ENCODE measurements around the gene DNAJC22.

DNAJC22 gene

DNA sequence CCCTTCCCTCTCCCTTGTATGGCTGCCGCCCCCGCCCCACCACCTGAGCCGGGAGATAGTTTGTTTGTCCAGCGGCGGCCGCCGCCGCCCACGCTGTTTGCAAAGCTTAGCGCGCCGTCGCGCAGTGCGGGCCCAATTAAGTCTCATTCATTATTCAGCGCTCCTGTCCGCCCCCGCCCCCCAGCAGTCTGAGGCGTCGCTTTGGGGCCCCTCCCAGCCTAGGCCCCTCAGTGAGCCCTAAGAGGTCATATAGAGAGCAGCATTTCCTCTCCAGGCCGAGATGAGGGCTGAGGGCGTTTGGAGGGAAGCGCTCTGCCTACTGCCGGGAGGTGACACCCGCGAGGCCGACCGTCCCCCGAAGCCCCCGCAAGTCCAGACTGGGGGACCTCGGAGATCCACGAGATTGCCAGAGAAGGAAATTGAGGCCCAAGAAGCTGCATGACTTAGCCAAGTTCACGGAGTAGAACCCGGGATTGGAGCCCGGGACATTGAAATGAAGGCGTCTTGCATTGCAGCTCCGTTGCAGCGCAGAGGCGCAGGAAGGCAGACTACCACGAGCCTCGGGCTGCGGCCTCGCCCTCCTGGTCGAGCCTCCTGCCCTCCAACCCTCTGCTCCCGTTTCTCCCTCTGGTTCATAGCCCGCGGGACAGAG is at the start of gene DNAJC22:
Gene DNAJC22 (plus strand): TSS at position 230 of the 652 bp plus-strand sequence. CDS start 1,985 bp downstream, outside the sequence.
- peak; percentile 64 for DNase-seq (ENCODE audit: extremely low read depth, insufficient read length)
- peaks cover 2% of the 10 kb centered on the region for H3K27me3 ChIP-seq (replicated peaks; ENCODE audit: control insufficient read depth, insufficient read depth, low read length)

DNA sequence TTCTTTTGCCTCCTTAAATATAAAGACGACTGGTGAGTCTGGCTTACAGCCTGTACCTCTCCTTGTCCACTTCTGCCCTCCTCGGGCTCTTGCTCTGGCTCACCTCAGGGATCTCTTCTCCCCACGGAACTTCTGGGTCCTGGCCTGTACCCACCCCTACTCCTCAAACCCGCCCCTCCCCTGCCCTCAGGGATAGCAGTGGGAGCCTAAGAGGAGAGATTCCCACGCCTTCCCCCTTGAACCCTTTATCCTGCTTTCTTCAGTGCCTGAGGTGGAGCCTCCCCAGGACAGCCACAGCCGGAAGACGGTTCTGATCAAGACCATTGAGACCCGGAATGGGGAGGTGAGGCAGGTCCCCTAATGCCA is 49.0 kb upstream of the DNAJC22 start:
- H3K27me3 ChIP-seq (replicated peaks; ENCODE audit: control insufficient read depth, insufficient read depth, low read length), result peaks cover 6% of the 10 kb centered on the region; the same call in 1 of the 2 replicates

More for the DNA sequence above, at the start of gene DNAJC22:
- Histone ChIP-seq H3K4me3 (replicated peaks; ENCODE audit: low read depth, low read length) (peak within 1 kb of the TSS; percentile 35), H3K36me3 (ENCODE audit: control insufficient read depth, insufficient read depth, low read length) (no peaks in the 10 kb centered on the region)
- TF ChIP-seq, protein P1, sequence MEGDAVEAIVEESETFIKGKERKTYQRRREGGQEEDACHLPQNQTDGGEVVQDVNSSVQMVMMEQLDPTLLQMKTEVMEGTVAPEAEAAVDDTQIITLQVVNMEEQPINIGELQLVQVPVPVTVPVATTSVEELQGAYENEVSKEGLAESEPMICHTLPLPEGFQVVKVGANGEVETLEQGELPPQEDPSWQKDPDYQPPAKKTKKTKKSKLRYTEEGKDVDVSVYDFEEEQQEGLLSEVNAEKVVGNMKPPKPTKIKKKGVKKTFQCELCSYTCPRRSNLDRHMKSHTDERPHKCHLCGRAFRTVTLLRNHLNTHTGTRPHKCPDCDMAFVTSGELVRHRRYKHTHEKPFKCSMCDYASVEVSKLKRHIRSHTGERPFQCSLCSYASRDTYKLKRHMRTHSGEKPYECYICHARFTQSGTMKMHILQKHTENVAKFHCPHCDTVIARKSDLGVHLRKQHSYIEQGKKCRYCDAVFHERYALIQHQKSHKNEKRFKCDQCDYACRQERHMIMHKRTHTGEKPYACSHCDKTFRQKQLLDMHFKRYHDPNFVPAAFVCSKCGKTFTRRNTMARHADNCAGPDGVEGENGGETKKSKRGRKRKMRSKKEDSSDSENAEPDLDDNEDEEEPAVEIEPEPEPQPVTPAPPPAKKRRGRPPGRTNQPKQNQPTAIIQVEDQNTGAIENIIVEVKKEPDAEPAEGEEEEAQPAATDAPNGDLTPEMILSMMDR (IDR thresholded peaks at IDR 0.05; ENCODE audit: insufficient read depth, low read length, poor library complexity, severe bottlenecking), result no peak

DNA sequence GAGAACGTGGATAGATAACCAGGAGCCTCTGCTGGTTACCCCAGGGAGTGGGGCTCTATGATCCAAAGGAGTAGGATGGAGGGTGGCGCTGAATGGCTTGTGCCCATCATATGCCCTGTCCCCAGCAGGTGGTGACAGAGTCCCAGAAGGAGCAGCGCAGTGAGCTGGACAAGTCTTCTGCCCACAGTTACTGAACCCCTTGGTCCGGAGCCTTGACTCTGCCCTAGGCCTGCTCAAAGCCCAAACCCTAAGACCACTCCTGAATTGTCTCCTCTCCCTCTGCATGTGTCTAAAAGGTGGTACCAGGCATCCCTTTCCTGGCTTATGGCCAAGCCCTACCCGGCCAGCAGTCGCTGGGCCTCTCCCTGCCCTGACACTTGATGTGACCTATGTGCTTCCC is 48.5 kb upstream of the DNAJC22 start:
- Histone ChIP-seq H3K4me3 (replicated peaks; ENCODE audit: low read depth, low read length) (no peak overlapping the region), H3K36me3 (ENCODE audit: control insufficient read depth, insufficient read depth, low read length) (no peaks in the 10 kb centered on the region), H3K27me3 (replicated peaks; ENCODE audit: control insufficient read depth, insufficient read depth, low read length) (peaks cover 6% of the 10 kb centered on the region; the same call in 1 of the 2 replicates)
- no peak for DNase-seq (ENCODE audit: extremely low read depth, insufficient read length)
- TF ChIP-seq, protein P1 (IDR thresholded peaks at IDR 0.05; ENCODE audit: insufficient read depth, low read length, poor library complexity, severe bottlenecking), result peak; percentile 39

More for the DNA sequence above, 49.0 kb upstream of the DNAJC22 start:
- DNase-seq (ENCODE audit: extremely low read depth, insufficient read length), result no peak
- TF ChIP-seq, protein P1 (IDR thresholded peaks at IDR 0.05; ENCODE audit: insufficient read depth, low read length, poor library complexity, severe bottlenecking), result no peak
- H3K36me3 ChIP-seq (ENCODE audit: control insufficient read depth, insufficient read depth, low read length), result no peaks in the 10 kb centered on the region
- no peak overlapping the region; the same call in 1 of the 2 replicates for H3K4me3 ChIP-seq (replicated peaks; ENCODE audit: low read depth, low read length)

DNA sequence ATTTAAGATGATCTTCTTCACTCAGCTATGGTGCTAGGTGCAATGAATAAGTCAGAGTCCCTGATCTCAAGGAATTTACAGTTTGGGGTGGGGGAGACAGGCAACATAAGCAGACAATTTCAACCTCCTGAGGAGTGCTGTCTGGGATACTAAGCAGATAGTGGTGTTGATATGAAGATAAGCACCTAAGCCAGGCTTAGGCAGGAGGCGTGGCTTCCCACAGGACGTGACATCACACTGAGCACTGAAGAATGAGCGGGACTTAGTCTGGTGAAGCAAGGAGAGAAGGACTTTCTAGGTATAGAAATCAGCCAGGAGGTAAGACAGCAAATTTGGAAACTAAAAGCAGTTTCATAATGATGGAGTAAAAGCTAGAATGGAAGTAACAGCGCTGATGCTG is 44.9 kb upstream of the DNAJC22 start:
- H3K36me3 ChIP-seq (ENCODE audit: control insufficient read depth, insufficient read depth, low read length), result no peaks in the 10 kb centered on the region
- no peak for DNase-seq (ENCODE audit: extremely low read depth, insufficient read length)
- TF ChIP-seq, protein P1 (IDR thresholded peaks at IDR 0.05; ENCODE audit: insufficient read depth, low read length, poor library complexity, severe bottlenecking), result no peak
- no peak overlapping the region for H3K4me3 ChIP-seq (replicated peaks; ENCODE audit: low read depth, low read length)
- H3K27me3 ChIP-seq (replicated peaks; ENCODE audit: control insufficient read depth, insufficient read depth, low read length), result peaks cover 4% of the 10 kb centered on the region; the same call in 1 of the 2 replicates

DNA sequence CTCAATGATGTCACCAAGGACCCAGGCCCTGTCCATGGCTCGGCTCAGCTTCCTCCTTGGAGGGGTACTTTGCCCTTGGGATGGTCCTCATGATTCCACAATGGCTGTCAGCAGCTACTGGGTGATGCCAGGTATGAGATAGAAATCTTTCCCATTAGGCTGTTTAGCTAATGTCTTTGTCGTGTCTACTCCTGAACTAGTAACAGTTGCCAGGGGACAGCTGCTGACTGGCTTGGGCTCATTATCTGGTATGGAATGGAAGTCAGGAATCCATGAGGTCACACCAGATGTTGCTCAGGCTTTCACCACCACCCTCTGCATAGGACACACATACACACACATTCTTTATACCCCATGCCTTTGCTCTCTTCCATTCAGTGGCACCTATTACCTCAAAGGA is 42.5 kb upstream of the DNAJC22 start:
- Histone ChIP-seq H3K4me3 (replicated peaks; ENCODE audit: low read depth, low read length) (no peak overlapping the region), H3K27me3 (replicated peaks; ENCODE audit: control insufficient read depth, insufficient read depth, low read length) (no peaks in the 10 kb centered on the region; the same call in 1 of the 2 replicates), H3K36me3 (ENCODE audit: control insufficient read depth, insufficient read depth, low read length) (no peaks in the 10 kb centered on the region)
- DNase-seq (ENCODE audit: extremely low read depth, insufficient read length), result no peak
- TF ChIP-seq, protein P1 (IDR thresholded peaks at IDR 0.05; ENCODE audit: insufficient read depth, low read length, poor library complexity, severe bottlenecking), result no peak
